ENCODE results near the gene NEFH.
"Not testable (repeated sequence)": the region's sequence is repeated elsewhere in the genome, so short reads cannot be mapped to it uniquely, and the experiment has no call there.

NEFH gene

DNA sequence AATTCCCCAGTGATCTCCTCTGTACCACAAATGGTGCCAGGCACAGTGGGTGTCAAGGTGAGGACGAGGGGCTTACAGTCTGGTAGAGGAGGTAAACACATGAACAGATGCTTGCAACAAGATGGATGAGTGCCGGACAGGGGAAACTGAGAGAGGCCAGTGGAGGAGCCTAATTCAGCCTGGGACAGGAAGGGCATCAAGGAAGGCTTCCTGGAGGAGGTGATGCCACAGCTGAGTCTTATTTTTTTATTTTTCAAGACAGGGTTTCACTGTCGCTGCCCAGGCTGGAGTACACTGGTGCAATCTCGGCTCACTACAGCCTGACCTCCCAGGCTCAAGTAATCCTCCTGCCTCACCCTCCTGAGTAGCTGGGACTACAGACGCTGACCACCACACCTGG, 18.8 kb upstream of the NEFH start:
- no peak for DNase-seq (ENCODE audit: low read depth in 2 of 2)

DNA sequence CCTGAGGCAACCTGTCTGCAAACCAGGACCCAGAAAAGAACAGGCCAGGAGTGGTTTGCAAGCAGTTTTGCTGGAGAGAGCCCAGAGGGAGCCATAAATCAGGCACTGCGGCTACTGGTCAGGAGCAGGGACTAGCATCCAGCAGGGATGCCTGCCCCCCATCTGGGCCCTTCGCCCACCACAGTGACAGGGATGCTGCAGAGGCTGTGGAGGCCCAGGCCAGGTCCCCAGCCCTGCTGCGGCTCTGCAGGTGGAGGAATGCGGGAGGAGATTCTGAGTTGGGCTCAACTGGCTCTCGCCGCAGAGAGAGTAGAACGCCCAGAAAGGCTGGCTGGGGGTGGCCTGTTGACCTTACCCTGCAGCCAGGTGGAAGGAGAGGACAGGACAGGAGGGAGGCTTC, 16.4 kb upstream of the NEFH start:
- DNase-seq (ENCODE audit: low read depth in 2 of 2): no peak

DNA sequence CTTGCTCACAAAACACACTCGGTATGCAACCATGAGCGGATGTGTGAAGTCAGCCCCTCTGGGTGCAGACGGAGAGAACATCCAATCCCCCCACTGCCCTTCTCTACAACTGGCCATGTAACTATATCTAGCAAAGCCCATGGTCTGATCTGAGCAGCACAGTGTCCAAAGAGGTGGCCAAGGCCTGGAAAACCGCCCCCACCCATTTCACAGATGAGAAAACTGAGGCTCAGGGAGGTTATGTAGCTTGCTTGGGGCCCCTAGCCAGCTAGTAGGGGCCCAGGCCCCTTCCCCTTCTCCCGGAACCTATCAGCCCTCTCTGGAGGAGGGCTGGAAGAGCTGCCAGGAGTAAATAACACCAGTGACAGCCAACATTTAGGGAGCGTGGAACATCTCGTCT, 15.4 kb upstream of the NEFH start:
- no peak for DNase-seq (ENCODE audit: low read depth in 2 of 2)

DNA sequence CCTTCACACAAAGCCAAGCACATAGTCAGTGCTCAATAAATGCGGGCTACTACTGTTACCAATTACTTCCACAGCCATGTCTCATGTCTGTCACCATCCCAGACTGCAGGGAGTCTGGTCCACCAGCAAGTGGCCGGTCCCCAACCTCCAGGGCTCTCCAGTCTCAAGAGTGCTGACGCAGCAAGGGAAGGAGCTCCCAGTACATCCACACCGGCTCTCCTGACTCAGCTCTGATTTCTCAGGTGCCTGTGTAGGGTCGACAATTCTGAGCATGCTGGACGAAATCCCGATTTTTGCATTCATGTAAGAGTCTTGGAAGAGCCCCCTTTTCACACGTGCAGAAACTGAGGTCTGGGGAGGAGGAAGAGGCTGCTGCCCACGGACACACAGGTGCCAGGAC, 10.3 kb upstream of the NEFH start:
- no peak for DNase-seq (ENCODE audit: low read depth in 2 of 2)

DNA sequence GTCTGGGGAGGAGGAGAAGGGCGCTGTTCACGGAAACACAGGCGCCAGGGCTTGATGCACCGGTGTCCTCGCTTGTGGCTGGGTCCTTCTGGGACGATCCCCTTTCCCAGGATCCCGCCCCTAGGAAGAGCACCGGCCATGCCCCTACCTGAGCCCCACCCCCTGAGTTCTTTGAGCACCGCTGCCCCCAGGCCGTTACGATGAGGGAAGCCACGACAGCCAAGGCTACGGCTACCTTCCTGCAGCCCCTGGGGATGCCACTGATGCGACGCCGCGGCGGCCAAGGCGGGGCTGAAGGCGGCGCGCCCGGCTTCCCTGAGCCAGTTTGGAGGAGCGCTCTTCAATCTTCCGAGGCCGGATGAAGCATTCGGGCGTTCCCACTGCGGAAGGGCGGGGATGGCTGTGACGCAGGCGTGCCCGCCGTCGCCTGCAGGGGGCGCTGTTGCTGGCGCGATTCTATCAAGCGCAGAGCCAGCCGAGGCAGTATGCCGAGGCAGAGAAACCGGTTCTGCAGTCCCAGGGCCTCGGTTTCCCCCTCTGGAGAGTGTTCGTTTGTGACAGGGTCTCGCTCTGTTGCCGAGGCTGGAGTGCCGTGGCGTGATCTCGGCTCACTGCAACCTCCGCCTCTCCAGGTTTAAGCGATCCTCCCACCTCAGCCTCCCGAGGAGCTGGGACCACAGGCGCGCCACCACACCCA, 9.7 kb upstream of the NEFH start:
- peak; percentile 66 to 75 for DNase-seq (ENCODE audit: low read depth in 2 of 2)

DNA sequence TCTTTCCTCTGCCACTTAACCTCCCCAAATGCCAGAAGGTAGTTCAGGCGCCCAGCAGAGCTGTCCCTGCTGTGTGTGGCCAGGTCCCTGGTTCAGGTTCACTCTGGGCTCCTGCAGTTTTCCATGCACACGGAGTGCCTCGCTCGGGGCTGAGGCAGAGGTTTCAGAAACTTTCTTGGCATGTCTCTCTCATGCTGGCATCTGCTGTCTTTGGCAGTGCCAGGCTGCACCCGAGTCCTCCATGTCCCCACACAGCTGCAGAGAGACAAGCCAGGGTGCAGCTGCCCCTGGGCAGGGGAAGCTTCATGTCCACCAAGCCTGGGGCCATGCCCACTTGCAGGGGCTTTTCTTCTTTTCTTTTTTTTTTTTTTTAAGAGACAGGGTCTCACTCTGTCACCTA, 7.0 kb upstream of the NEFH start:
- no peak for DNase-seq (ENCODE audit: low read depth in 2 of 2)

DNA sequence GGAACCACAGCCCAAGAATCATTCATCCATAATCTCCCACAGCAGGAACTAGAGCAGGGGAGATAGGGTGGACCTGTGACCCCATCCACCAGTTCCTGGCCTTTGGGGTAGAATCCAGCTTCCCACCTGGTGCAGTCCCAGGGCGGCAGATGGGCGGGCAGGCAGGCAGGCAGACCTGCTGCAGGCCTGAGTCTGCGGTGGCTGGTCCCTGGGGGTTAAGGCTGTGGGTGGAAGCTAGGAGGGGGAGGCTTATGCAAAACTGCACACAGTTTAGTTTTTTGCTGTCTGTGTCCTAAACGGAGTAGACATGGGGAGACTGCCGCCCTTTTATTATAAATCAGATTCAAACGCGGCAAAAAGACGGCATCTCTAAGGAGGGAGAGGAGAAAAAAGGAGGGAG, 4.5 kb upstream of the NEFH start:
- DNase-seq (ENCODE audit: low read depth in 2 of 2): no peak

DNA sequence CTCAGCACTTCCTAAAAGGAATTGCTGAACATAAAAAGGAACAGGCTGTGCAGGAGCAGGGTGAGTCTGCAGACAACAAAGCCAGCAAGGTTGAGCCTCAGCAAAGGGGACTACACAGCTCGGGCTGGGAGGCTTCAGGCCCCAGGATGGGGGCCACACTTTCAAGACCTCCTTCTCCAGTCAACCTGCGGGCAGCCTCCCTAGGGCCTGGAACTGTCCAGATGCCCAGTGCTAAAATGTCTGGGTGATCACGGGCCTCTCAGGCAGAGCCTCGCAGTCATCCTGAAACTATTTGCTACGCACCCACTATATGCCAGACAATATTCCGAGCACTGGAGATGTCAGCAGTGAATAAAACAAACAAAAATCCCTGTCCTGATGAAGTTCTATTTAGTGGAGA, 3.9 kb upstream of the NEFH start:
- no peak for DNase-seq (ENCODE audit: low read depth in 2 of 2)

DNA sequence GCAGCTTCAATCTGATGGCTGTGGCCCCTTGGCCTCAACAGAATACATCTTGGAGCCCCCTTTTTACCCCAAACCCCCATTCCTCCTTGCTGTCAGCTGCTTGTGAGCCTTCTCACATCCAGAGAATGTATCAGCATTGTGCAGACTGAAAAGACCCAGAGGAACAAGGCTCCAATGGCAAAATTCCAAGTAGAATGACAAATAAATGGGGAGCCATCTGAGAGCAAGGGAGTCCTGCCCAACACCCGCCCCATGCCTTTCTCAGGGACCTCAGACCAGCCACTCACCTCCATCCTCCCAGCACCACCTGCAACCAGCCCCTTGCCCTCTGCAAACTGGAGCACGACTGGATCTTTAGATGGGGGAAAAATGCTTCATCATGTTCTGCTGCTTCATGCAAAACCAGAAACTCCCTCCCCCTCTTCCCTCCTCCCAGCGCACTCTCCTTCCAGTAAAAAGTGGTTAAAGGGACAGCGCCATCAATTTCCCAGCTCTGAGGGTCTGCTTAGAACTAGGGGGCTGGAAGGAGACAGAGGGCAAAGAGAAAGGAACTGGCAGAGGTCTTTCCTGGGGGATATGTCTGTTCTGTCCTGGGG, 2.2 kb upstream of the NEFH start:
- no peak for DNase-seq (ENCODE audit: low read depth in 2 of 2)

DNA sequence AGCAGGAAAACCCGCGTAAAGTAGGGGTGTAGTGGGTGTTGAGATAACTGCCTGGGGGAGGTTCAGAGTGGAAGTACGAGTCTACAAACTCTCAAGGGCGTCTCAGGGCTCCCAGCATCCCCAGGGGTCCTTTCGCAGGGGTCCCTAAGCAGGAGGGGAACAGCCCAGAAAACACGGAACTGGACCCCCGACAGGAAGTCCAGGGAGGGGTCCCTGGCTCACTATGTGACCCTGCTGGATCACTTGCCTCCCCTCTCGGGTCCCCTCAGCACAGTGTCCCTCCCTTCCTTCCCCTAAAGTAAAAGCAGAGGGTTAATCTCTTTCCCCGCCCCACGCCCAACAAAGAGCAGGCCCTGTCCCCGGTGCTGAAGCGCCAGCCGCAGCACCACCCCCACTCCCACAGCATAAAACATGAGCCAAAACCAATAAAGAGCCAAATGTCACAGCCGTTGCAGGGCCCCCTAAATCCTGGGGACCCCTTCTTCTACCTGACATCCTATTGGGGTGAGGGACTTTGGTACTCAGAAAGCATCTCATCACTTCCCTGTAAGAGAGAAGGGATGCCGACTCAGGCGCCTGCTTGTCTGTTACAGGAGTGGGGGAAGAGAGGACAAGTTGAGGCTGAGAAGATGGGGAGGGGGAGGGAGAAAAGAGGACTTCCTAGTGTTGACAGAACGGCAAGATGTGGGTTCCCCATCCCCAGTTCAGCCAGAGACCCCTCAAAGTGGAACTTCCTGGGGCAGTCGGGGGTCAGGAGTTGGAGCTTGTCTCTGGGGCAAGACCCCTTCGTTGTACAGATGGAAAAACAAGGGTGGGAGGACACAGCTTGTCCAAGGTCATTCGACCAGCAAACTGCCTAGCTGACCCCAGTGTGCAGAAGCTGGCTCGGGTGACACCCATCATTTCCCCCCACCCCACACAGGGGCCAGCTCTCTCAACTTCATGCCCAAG, 1.4 kb upstream of the NEFH start:
- DNase-seq (ENCODE audit: low read depth in 2 of 2): no peak

DNA sequence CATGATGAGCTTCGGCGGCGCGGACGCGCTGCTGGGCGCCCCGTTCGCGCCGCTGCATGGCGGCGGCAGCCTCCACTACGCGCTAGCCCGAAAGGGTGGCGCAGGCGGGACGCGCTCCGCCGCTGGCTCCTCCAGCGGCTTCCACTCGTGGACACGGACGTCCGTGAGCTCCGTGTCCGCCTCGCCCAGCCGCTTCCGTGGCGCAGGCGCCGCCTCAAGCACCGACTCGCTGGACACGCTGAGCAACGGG, 169 bp downstream of the NEFH start:
- DNase-seq (ENCODE audit: low read depth in 2 of 2): no peak

DNA sequence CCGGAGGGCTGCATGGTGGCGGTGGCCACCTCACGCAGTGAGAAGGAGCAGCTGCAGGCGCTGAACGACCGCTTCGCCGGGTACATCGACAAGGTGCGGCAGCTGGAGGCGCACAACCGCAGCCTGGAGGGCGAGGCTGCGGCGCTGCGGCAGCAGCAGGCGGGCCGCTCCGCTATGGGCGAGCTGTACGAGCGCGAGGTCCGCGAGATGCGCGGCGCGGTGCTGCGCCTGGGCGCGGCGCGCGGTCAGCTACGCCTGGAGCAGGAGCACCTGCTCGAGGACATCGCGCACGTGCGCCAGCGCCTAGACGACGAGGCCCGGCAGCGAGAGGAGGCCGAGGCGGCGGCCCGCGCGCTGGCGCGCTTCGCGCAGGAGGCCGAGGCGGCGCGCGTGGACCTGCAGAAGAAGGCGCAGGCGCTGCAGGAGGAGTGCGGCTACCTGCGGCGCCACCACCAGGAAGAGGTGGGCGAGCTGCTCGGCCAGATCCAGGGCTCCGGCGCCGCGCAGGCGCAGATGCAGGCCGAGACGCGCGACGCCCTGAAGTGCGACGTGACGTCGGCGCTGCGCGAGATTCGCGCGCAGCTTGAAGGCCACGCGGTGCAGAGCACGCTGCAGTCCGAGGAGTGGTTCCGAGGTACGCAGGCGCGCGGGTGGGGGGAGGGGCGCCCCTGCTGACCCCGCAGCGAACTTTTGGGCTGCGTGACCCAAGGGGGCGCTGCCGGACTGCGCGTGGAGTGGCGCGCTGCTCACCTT, 670 bp downstream of the NEFH start:
- DNase-seq (ENCODE audit: low read depth in 2 of 2): peak; percentile 18 to 36

DNA sequence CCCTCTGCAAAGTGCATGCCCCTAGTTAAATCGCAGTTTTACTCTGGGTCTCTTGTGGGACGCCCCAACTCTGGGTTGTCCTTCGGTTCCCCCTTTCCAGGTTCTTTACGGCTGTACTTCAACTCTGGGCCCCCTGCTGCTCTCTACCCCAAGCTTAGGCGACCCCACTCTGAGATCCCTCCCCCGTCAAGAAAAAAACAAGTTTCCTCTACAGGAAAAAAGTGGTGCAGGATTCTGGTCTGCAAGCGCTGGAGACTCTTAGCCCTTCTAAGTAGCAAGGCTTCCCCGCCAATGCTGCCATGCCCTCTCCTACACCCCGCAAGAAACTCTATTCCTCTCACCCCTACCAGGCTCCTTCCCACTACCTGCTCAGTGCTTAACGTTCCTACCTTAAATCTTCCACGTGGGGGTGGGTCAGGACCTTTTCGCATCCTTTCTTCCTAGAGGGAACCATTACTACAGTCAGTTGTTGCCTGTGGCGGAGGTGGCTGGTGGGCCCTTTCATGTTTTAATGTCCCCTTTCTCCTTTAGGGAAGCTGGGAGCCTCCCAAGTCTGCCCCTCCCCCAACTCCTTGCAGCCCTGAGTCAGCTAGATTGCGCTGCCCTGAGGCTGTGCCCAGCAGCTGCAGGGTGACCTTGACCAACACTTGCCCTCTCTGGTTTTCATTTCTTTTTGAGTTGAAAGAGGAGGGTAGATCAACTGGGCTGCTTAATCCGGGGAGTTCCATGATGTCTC, 1.4 kb downstream of the NEFH start:
- no peak for DNase-seq (ENCODE audit: low read depth in 2 of 2)

DNA sequence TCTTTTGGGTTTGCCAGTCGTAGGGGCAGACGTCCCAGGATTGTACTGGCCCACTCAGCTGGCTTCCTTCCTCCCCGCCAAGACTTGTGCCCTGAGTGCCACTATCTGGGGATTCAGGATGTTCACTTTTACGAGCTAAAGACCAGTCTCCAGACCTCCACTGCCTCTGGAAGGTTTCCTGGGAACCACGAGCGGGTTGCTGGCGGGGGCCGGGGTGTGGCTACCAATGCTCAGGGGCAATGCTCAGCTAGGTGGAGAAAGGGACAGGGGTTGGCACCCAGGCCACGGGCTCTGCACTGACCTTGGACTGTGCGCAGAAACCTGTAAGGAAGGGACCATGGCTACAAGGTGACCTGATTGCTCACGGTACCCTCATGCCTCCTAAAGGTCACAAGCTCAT, 2.2 kb downstream of the NEFH start:
- DNase-seq (ENCODE audit: low read depth in 2 of 2): no peak

DNA sequence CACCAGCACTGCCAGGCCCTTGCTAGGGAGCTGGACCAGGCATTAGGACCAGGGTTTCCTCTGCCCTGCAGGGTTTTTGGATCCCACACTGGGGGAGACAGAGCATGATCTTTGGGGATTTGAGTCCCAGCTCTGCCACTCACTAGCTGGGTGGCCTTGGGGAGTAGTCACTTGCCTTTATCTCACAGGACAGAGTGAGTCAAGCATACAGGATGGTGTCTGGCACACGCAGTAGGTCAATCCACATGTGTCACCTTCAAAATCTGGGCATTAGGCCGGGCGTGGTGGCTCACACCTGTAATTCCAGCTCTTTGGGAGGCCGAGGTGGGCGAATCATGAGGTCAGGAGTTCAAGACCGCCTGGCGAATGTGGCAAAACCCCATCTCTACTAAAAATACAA, 2.7 kb downstream of the NEFH start:
- no peak for DNase-seq (ENCODE audit: low read depth in 2 of 2)

DNA sequence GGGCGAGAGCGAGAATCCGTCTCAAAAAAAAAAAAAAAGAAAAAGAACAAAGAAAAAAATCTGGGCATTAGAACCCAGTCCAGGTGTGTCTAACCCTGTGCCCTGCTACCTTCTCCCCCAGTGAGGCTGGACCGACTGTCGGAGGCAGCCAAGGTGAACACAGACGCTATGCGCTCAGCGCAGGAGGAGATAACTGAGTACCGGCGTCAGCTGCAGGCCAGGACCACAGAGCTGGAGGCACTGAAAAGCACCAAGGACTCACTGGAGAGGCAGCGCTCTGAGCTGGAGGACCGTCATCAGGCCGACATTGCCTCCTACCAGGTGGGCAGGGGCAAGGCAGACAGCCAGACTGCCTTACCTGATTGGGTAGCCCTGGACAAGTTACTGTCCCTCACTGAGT, 3.2 kb downstream of the NEFH start:
- DNase-seq (ENCODE audit: low read depth in 2 of 2): no peak

DNA sequence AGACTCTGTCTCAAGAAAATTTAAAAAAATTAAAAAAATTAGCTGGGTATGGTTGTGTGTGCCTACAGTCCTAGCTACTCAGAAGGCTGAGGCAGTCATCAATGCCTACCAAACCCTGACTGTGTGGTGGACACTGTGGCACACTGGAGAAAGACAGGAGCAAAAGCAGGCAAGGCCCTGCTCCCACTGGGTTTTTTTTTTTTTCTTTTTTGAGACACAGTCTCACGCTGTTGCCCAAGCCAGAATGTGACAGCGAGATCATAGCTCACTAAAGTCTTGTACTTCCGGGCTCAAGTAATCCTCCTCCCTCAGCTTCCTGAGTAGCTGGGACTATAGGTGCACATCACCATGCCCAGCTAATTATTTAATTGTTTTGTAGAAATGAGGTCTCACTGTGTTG, 4.6 kb downstream of the NEFH start:
- DNase-seq (ENCODE audit: low read depth in 2 of 2): no peak

DNA sequence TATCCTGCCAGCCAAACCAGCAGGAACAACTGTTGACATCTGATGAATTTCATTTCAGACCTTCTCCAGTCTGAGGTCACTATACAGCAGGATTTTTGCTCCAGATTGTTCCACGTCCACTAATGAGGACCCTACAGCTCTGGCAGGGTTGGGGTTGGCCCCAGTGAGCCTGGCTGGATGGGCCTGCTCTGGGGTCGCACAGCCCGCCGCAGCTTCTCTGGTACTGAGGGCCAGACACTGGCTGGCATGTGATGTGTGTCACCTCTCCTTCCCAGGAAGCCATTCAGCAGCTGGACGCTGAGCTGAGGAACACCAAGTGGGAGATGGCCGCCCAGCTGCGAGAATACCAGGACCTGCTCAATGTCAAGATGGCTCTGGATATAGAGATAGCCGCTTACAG, 5.4 kb downstream of the NEFH start:
- DNase-seq (ENCODE audit: low read depth in 2 of 2): no peak

DNA sequence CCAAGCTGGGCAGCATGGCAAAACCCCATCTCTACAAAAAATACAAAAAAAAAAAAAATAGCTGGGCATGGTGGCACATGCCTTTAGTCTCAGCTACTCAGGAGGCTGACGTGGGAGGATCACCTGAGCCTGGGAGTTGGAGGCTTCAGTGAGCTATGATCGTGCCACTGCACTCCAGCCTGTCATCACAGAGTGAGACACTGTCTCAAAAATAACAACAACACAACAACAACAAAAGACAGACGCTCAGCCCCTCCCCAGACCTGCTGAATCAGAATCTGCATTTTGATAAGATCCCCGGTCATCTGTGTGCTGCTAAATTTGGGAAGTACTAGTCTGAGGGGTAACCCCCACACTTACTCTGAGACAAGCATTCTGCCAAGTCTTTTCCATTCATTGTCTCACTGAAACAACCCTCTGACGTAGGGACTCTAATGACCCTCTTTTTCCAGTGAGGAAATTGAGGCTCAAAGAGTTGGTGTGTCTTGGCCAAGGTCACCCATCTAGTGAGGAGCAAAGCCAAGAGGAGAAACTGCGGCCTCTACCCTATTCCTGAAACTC, 7.5 kb downstream of the NEFH start:
- DNase-seq (ENCODE audit: low read depth in 2 of 2): no peak

DNA sequence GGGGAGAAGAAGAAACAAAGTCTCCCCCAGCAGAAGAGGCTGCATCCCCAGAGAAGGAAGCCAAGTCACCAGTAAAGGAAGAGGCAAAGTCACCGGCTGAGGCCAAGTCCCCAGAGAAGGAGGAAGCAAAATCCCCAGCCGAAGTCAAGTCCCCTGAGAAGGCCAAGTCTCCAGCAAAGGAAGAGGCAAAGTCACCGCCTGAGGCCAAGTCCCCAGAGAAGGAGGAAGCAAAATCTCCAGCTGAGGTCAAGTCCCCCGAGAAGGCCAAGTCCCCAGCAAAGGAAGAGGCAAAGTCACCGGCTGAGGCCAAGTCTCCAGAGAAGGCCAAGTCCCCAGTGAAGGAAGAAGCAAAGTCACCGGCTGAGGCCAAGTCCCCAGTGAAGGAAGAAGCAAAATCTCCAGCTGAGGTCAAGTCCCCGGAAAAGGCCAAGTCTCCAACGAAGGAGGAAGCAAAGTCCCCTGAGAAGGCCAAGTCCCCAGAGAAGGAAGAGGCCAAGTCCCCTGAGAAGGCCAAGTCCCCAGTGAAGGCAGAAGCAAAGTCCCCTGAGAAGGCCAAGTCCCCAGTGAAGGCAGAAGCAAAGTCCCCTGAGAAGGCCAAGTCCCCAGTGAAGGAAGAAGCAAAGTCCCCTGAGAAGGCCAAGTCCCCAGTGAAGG, 9.2 kb downstream of the NEFH start:
- not testable (repeated sequence) for DNase-seq (ENCODE audit: low read depth in 2 of 2)

DNA sequence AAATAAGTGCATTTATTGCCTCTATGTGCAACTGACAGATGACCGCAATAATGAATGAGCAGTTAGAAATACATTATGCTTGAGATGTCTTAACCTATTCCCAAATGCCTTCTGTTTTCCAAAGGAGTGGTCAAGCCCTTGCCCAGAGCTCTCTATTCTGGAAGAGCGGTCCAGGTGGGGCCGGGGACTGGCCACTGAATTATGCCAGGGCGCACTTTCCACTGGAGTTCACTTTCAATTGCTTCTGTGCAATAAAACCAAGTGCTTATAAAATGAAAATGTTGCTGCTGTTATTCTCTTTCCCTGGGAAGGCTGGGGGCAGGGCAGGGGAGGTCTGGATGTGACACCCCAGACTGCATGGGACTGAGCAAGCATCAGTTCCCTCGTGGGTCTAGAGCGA, 11.0 kb downstream of the NEFH start:
- DNase-seq (ENCODE audit: low read depth in 2 of 2): no peak
